ENCODE data around the gene DBNL. TPM values are rescaled to one million over a fixed set of nuclear protein-coding genes. Genes with fewer than 3 reads are reported as not detected.
A peak's percentile ranks its signal among the peaks of the same experiment; 100 is the strongest.

Gene DBNL
- total RNA-seq, 2 experiments from 2014 or later, result 88.5 to 90.6 TPM

DNA sequence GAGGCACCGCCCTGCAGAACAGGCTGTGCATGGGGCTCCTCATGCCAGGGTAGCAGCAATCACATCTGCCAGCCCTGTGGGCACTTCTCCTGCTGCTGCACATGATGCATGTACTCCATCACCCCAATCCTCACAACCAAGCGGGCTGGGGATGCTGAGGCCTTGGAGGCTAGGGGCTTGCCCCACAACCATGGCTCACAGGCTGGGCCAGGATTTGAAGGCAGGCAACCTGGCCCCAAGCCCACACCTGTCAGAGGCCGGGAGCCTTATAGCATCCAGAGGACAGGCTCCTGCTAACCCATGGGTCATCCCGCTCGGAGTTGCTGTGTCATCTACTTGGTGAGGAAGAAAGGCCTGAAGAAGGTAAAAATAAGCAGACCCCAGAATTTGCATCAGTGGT is 35.6 kb downstream of the DBNL start:
- no peaks in the 10 kb centered on the region for H3K27me3 ChIP-seq (ENCODE audit: control insufficient read depth in 1 of 2, insufficient read depth in 2 of 2, low read length in 2 of 2)
- ChIA-PET CTCF (no interaction called here), POLR2A (interaction anchor here (1.6 to 2.1 kb wide), 5 partner anchors 8 to 410 kb away, joined by 3 to 16 read pairs (median 11); partner anchors contain the start of genes DBNL and NUDCD3)
- H3K4me1 ChIP-seq (ENCODE audit: insufficient read depth, low read length), result peaks cover 28% of the 10 kb centered on the region
- Mint-ChIP-seq H3K36me3 (ENCODE audit: low read depth) (peaks cover 56% of the 10 kb centered on the region), H3K27me3 (no peaks in the 10 kb centered on the region), H3K4me1 (ENCODE audit: low read depth) (peaks cover 33% of the 10 kb centered on the region), H3K4me3 (peak overlapping the region; percentile 34), H3K27ac (peak overlapping the region; percentile 30), H3K9me3 (no peaks in the 10 kb centered on the region)
- no peak for DNase-seq
- peaks cover 57% of the 10 kb centered on the region for H3K36me3 ChIP-seq (ENCODE audit: insufficient read depth, low read length)
- no peak overlapping the region for H3K4me3 ChIP-seq (ENCODE audit: low read length)
- no peak overlapping the region for H3K27ac ChIP-seq (ENCODE audit: low read depth in 1 of 2, low read length in 2 of 2)
- no peak for TF ChIP-seq CTCF (IDR thresholded peaks at IDR 0.05)
- no peak for ATAC-seq (ENCODE audit: poor library complexity)
- intact Hi-C loops (cut with DNase I, micrococcal nuclease), result loop anchor here (5.0 kb wide), 2 partner anchors 33 to 153 kb away; partner anchors contain the start of gene UBE2D4 (in 1 of the 2)
- H3K9me3 ChIP-seq (ENCODE audit: control insufficient read depth in 1 of 2, insufficient read depth in 1 of 2, low read length in 2 of 2), result no peaks in the 10 kb centered on the region

GRCh38 chr7:44080686-44081265 is 36.3 kb downstream of the DBNL start:
- Mint-ChIP-seq H3K36me3 (ENCODE audit: low read depth) (peaks cover 51% of the 10 kb centered on the region), H3K9me3 (no peaks in the 10 kb centered on the region), H3K4me1 (ENCODE audit: low read depth) (peaks cover 33% of the 10 kb centered on the region), H3K27me3 (no peaks in the 10 kb centered on the region), H3K4me3 (peak overlapping the region; percentile 95), H3K27ac (peak overlapping the region; percentile 80)
- ATAC-seq (ENCODE audit: poor library complexity), result no peak
- DNase-seq, result peak in 1 of 14 experiments; percentile 34
- H3K4me1 ChIP-seq (ENCODE audit: insufficient read depth, low read length), result peaks cover 28% of the 10 kb centered on the region
- POLR2A ChIA-PET, result interaction anchor here (0.5 to 2.1 kb wide), 15 partner anchors 9 to 948 kb away, joined by 3 to 16 read pairs (median 4); partner anchors contain the start of genes DBNL, NUDCD3, PGAM2 and PURB
- no peak for TF ChIP-seq CTCF (IDR thresholded peaks at IDR 0.05)
- H3K27me3 ChIP-seq (ENCODE audit: control insufficient read depth in 1 of 2, insufficient read depth in 2 of 2, low read length in 2 of 2), result no peaks in the 10 kb centered on the region
- H3K27ac ChIP-seq (ENCODE audit: low read depth in 1 of 2, low read length in 2 of 2), result peak overlapping the region; percentile 82 to 87
- H3K36me3 ChIP-seq (ENCODE audit: insufficient read depth, low read length), result peaks cover 50% of the 10 kb centered on the region
- H3K9me3 ChIP-seq (ENCODE audit: control insufficient read depth in 1 of 2, insufficient read depth in 1 of 2, low read length in 2 of 2), result no peaks in the 10 kb centered on the region
- intact Hi-C loops (cut with DNase I, micrococcal nuclease), result loop anchor here (5.0 kb wide), 2 partner anchors 33 to 153 kb away; partner anchors contain the start of gene UBE2D4 (in 1 of the 2)
- CTCF ChIA-PET, result interaction anchor here (1.0 to 1.3 kb wide), 3 partner anchors 8 to 36 kb away, joined by 3 to 5 read pairs (median 4); partner anchors contain the start of genes AEBP1 and DBNL
- peak overlapping the region; percentile 82 for H3K4me3 ChIP-seq (ENCODE audit: low read length)

DNA sequence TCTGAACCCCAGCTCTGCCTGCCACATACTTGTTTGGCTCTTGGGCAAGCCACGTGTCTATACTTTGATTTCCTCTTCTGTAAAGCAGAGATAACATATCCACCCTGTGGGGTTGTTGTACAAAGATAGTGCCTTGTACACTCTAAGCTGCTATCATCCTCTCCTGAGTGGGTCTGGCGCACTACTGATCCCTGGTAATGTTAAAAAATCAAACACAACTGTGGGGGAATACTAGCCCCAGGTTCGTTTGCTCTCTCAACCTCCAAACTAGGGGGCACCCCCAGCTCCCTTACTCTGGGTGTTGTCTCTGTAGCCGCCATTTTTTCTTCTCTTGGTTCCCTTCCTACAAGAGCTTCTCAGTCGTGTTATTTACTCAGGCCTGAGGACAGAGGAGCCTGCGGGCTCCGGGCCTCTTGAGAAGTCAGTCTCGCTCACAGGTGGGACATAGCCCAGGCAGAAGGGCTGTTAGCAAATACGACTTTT is 36.8 kb downstream of the DBNL start:
- Histone ChIP-seq H3K4me1 (ENCODE audit: insufficient read depth, low read length) (peaks cover 28% of the 10 kb centered on the region), H3K27ac (ENCODE audit: low read depth in 1 of 2, low read length in 2 of 2) (peak overlapping the region; percentile 82 to 87), H3K9me3 (ENCODE audit: control insufficient read depth in 1 of 2, insufficient read depth in 1 of 2, low read length in 2 of 2) (no peaks in the 10 kb centered on the region), H3K27me3 (ENCODE audit: control insufficient read depth in 1 of 2, insufficient read depth in 2 of 2, low read length in 2 of 2) (no peaks in the 10 kb centered on the region), H3K36me3 (ENCODE audit: insufficient read depth, low read length) (peaks cover 45% of the 10 kb centered on the region), H3K4me3 (ENCODE audit: low read length) (peak overlapping the region; percentile 82)
- Mint-ChIP-seq H3K4me1 (ENCODE audit: low read depth) (peaks cover 33% of the 10 kb centered on the region), H3K4me3 (peak overlapping the region; percentile 95), H3K36me3 (ENCODE audit: low read depth) (peaks cover 45% of the 10 kb centered on the region), H3K27me3 (no peaks in the 10 kb centered on the region), H3K27ac (peak overlapping the region; percentile 80), H3K9me3 (no peaks in the 10 kb centered on the region)
- intact Hi-C loops (cut with DNase I, micrococcal nuclease), result loop anchor here (5.0 kb wide), 2 partner anchors 34 to 154 kb away; partner anchors contain the start of gene UBE2D4 (in 1 of the 2)
- ChIA-PET POLR2A (interaction anchor here (0.5 to 2.1 kb wide), 17 partner anchors 10 to 948 kb away, joined by 3 to 16 read pairs (median 4); partner anchors contain the start of genes DBNL, NUDCD3, PGAM2 and PURB), CTCF (interaction anchor here (0.6 to 1.3 kb wide), 4 partner anchors 9 to 155 kb away, joined by 3 to 5 read pairs (median 4); partner anchors contain the start of genes AEBP1 and DBNL)
- DNase-seq, result peak in 4 of 14 experiments; percentile 37 to 66 (median 54)
- no peak for TF ChIP-seq CTCF (IDR thresholded peaks at IDR 0.05)
- ATAC-seq (ENCODE audit: poor library complexity), result no peak
